MM.1S (cell line): ENCODE measurements around the gene DLGAP3.
A peak's percentile ranks its signal among the peaks of the same experiment; 100 is the strongest.

ENCODE experiments used
- DNase-seq: peaks from one replicate; pipeline ENCODE4 v3.0.0-alpha.2; 2015
- H2AFZ ChIP-seq: fragments of 300-600 bp; sonication (generic); 2 replicates; pipeline ENCODE4 v1.6.0; 2016; ENCODE audit warnings: antibody characterized with exemption, low read length
- H3F3A ChIP-seq: fragments of 300-600 bp; sonication (generic); 2 replicates; pipeline ENCODE4 v1.6.1; 2016; ENCODE audit warnings: mild to moderate bottlenecking, antibody characterized with exemption, low read length, moderate library complexity, mixed read lengths; ENCODE audit not compliant: insufficient read depth
- H3K27ac ChIP-seq: fragments of 300-600 bp; sonication (generic); 2 replicates; pipeline ENCODE4 v1.5.1; 2016; ENCODE audit warnings: mild to moderate bottlenecking, low read length
- H3K27me3 ChIP-seq: fragments of 300-600 bp; sonication (generic); replicated peaks from 2 replicates; pipeline ENCODE4 v1.6.0; 2016; ENCODE audit warnings: low read length; ENCODE audit not compliant: insufficient read depth
- H3K36me3 ChIP-seq: fragments of 300-600 bp; sonication (generic); replicated peaks from 2 replicates; pipeline ENCODE4 v1.6.1; 2016; ENCODE audit warnings: mild to moderate bottlenecking, low read length, mixed read lengths; ENCODE audit not compliant: insufficient read depth
- H3K4me1 ChIP-seq: fragments of 300-600 bp; sonication (generic); 2 replicates; pipeline ENCODE4 v1.6.1; 2016; ENCODE audit warnings: low read length, mixed read lengths
- H3K4me2 ChIP-seq: fragments of 300-600 bp; sonication (generic); 2 replicates; pipeline ENCODE4 v1.6.0; 2016; ENCODE audit warnings: low read depth, low read length
- H3K4me3 ChIP-seq: fragments of 300-600 bp; sonication (generic); 2 replicates; pipeline ENCODE4 v1.5.1; 2016; ENCODE audit warnings: low read length, mixed read lengths
- H3K79me2 ChIP-seq: fragments of 300-600 bp; sonication (generic); 2 replicates; pipeline ENCODE4 v1.6.1; 2016; ENCODE audit warnings: mixed run types, low read length, mixed read lengths
- H3K9ac ChIP-seq: fragments of 300-600 bp; sonication (generic); 2 replicates; pipeline ENCODE4 v1.6.1; 2016; ENCODE audit warnings: low read length, mixed read lengths
- H3K9me2 ChIP-seq: fragments of 300-600 bp; sonication (generic); replicated peaks from 2 replicates; pipeline ENCODE4 v1.6.1; 2016; ENCODE audit warnings: mild to moderate bottlenecking, low read length, mixed read lengths; ENCODE audit not compliant: insufficient read depth
- H3K9me3 ChIP-seq: fragments of 300-600 bp; sonication (generic); replicated peaks from 2 replicates; pipeline ENCODE4 v1.6.1; 2016; ENCODE audit warnings: mild to moderate bottlenecking, low read length, mixed read lengths; ENCODE audit not compliant: insufficient read depth
- H4K20me1 ChIP-seq: fragments of 300-600 bp; sonication (generic); 2 replicates; pipeline ENCODE4 v1.6.1; 2016; ENCODE audit warnings: mild to moderate bottlenecking, low read length, moderate library complexity, mixed read lengths; ENCODE audit not compliant: insufficient read depth
- CTCF ChIP-seq: fragments of 300-600 bp; sonication (generic); IDR thresholded peaks from 2 replicates; pipeline ENCODE4 v1.5.1; 2016; ENCODE audit warnings: antibody characterized with exemption, low read length, mixed read lengths
- EZH2 ChIP-seq: fragments of 300-600 bp; sonication (generic); optimal IDR thresholded peaks from 2 replicates; pipeline ENCODE3; 2017; ENCODE audit warnings: low read depth, mild to moderate bottlenecking, antibody characterized with exemption, low read length, mixed read lengths
- EZH2phosphoT487 ChIP-seq: fragments of 300-600 bp; sonication (generic); IDR thresholded peaks from 2 replicates; pipeline ENCODE4 v1.6.1; 2018; ENCODE audit warnings: antibody characterized with exemption, low read length

The DLGAP3 gene

GRCh38 chr1:34928699-34929496 is 552 bp downstream of the DLGAP3 start:
- Histone ChIP-seq H3K4me2 (peak overlapping the region; percentile 18; the same call in 1 of the 2 replicates), H3K27me3 (peaks cover 59% of the 10 kb centered on the region), H2AFZ (no peak overlapping the region), H3K9me2 (no peaks in the 10 kb centered on the region), H3F3A (no peaks in the 10 kb centered on the region), H4K20me1 (no peaks in the 10 kb centered on the region), H3K9ac (no peak overlapping the region), H3K27ac (no peak overlapping the region), H3K9me3 (no peaks in the 10 kb centered on the region), H3K4me1 (no peaks in the 10 kb centered on the region), H3K36me3 (no peaks in the 10 kb centered on the region), H3K79me2 (no peaks in the 10 kb centered on the region), H3K4me3 (no peak overlapping the region; the same call in 1 of the 2 replicates)
- no peak for DNase-seq
- TF ChIP-seq EZH2phosphoT487 (no peak), EZH2 (no peak), CTCF (no peak)

- TF ChIP-seq CTCF (no peak), EZH2phosphoT487 (no peak), EZH2 (no peak)
- Histone ChIP-seq H3K9me3 (no peaks in the 10 kb centered on the region), H2AFZ (no peak overlapping the region), H3K4me2 (no peak overlapping the region), H3K27me3 (peaks cover 59% of the 10 kb centered on the region), H3K4me3 (no peak overlapping the region), H3K79me2 (no peaks in the 10 kb centered on the region), H3F3A (no peaks in the 10 kb centered on the region), H3K9ac (no peak overlapping the region), H4K20me1 (no peaks in the 10 kb centered on the region), H3K36me3 (no peaks in the 10 kb centered on the region), H3K27ac (no peak overlapping the region), H3K4me1 (no peaks in the 10 kb centered on the region), H3K9me2 (no peaks in the 10 kb centered on the region)
- DNase-seq = no peak
These were observed 1.3 kb downstream of the DLGAP3 start for GRCh38 chr1:34928066-34928696.

- no peak for DNase-seq
- Histone ChIP-seq H3K36me3 (no peaks in the 10 kb centered on the region), H3K4me1 (no peaks in the 10 kb centered on the region), H3K4me2 (no peak overlapping the region), H3K9me3 (no peaks in the 10 kb centered on the region), H3F3A (no peaks in the 10 kb centered on the region), H2AFZ (no peak overlapping the region), H3K27me3 (peaks cover 59% of the 10 kb centered on the region), H3K27ac (no peak overlapping the region), H3K79me2 (no peaks in the 10 kb centered on the region), H3K4me3 (no peak overlapping the region), H3K9me2 (no peaks in the 10 kb centered on the region), H3K9ac (no peak overlapping the region), H4K20me1 (no peaks in the 10 kb centered on the region)
- no peak for TF ChIP-seq CTCF
- TF ChIP-seq EZH2 = no peak
- TF ChIP-seq EZH2phosphoT487 = no peak
These were observed 2.1 kb downstream of the DLGAP3 start for GRCh38 chr1:34927316-34927715.
